Lower leg skin (tissue), 4 donors: ENCODE measurements around the gene CALU. TPM values are rescaled to one million over a fixed set of nuclear protein-coding genes. Genes with fewer than 3 reads are reported as not detected.

ENCODE experiments used
- DNase-seq, 2 donors: peaks; one replicate each; pipeline ENCODE4 v3.0.0-alpha.2; 2019; ENCODE audit warnings: low spot score in 2 of 2
- H3K4me3 ChIP-seq: fragments of 200-600 bp; sonication (generic); 2 replicates; pipeline ENCODE4 v1.5.1; 2017; ENCODE audit warnings: mild to moderate bottlenecking, low read depth; ENCODE audit not compliant: poor library complexity, severe bottlenecking
- CTCF ChIP-seq, 3 donors: fragments of 450-650 bp; IDR thresholded peaks; one replicate each; pipeline ENCODE4 v1.5.1; 2016; ENCODE audit warnings: antibody characterized with exemption in 3 of 3, mild to moderate bottlenecking in 3 of 3, moderate library complexity in 2 of 3
- POLR2A ChIP-seq, 2 donors: fragments of 450-650 bp; IDR thresholded peaks; one replicate each; pipeline ENCODE4 v1.6.1; 2016 to 2017; ENCODE audit warnings: antibody characterized with exemption in 2 of 2, mild to moderate bottlenecking in 1 of 2, moderate library complexity in 1 of 2
- WGBS, 2 donors: methylation state at CpG; one replicate each; pipeline ENCODE4 v1.1.5; 2018; 5-methylcytosine and 5-hydroxymethylcytosine counted together
- intact Hi-C: fragments of 100-400 bp; cut with DNase I; formaldehyde crosslinking; loops from one replicate; pipeline ENCODE4 v1.15.0; 2023; ENCODE audit warnings: low total_unique reads
- total RNA-seq, 4 donors: library from RNA; depleted of rRNA; stranded (reverse); fragments of >200 nt; gene quantifications; one replicate each; pipeline ENCODE4 v1.1.0, GENCODE V29; 2016

CALU gene
- total RNA-seq, 4 donors from 2014 or later: 22.7 to 53.8 (median 30.8) TPM

GRCh38 chr7:128755819-128756476 is 16.8 kb downstream of the CALU start:
- intact Hi-C loops: no loop called here
- 69 to 72% methylated on average over 5 of the region's 5 CpGs for WGBS, 2 donors
- peak in 1 of 2 donors; percentile 24 for DNase-seq
- no peak for TF ChIP-seq CTCF (IDR thresholded peaks at IDR 0.05)
- no peak for TF ChIP-seq POLR2A (IDR thresholded peaks at IDR 0.05)
- no peak overlapping the region for H3K4me3 ChIP-seq

GRCh38 chr7:128757203-128757602 is 18.0 kb downstream of the CALU start:
- intact Hi-C loops: no loop called here
- TF ChIP-seq CTCF (IDR thresholded peaks at IDR 0.05) (no peak), POLR2A (IDR thresholded peaks at IDR 0.05) (no peak)
- no peak for DNase-seq
- 65 to 70% methylated on average over 2 of the region's 2 CpGs for WGBS, 2 donors
- H3K4me3 ChIP-seq: no peak overlapping the region

GRCh38 chr7:128758553-128758952 is 19.4 kb downstream of the CALU start:
- TF ChIP-seq POLR2A (IDR thresholded peaks at IDR 0.05) (no peak), CTCF (IDR thresholded peaks at IDR 0.05) (no peak)
- intact Hi-C loops: no loop called here
- WGBS, 2 donors: 92 to 94% methylated on average over 1 of the region's 1 CpG
- DNase-seq: no peak
- no peak overlapping the region for H3K4me3 ChIP-seq

GRCh38 chr7:128759242-128759641 is 20.1 kb downstream of the CALU start:
- intact Hi-C loops: no loop called here
- DNase-seq: no peak
- no peak for TF ChIP-seq CTCF (IDR thresholded peaks at IDR 0.05)
- TF ChIP-seq POLR2A (IDR thresholded peaks at IDR 0.05): no peak
- H3K4me3 ChIP-seq: no peak overlapping the region

GRCh38 chr7:128763541-128763940 is 24.4 kb downstream of the CALU start:
- 86 to 87% methylated on average over 3 of the region's 3 CpGs for WGBS, 2 donors
- DNase-seq: no peak
- no peak for TF ChIP-seq CTCF (IDR thresholded peaks at IDR 0.05)
- no peak for TF ChIP-seq POLR2A (IDR thresholded peaks at IDR 0.05)
- intact Hi-C loops: no loop called here
- no peak overlapping the region for H3K4me3 ChIP-seq
